GM13977 (cell line): ENCODE data around the gene SMC1B.

ENCODE experiments used
- DNase-seq: peaks from one replicate; pipeline ENCODE4 v3.0.0; 2012; ENCODE audit warnings: low spot score
- in situ Hi-C: fragments of 300-500 bp; cut with MboI; formaldehyde crosslinking; loops from one replicate; pipeline ENCODE4 v1.12.0; 2022; ENCODE audit warnings: low sequenced_read_pairs, low pct_unique_long_range_greater_than_20kb, mixed read lengths, inconsistent platforms; ENCODE audit not compliant: unreplicated experiment
- TF ChIP-seq, protein P1 (sequence below): IDR thresholded peaks from 2 replicates; pipeline ENCODE4 v1.5.1; 2012; ENCODE audit warnings: mild to moderate bottlenecking, control low read depth; ENCODE audit not compliant: insufficient read depth; ENCODE audit errors: extremely low read depth, missing control alignments

SMC1B gene

DNA sequence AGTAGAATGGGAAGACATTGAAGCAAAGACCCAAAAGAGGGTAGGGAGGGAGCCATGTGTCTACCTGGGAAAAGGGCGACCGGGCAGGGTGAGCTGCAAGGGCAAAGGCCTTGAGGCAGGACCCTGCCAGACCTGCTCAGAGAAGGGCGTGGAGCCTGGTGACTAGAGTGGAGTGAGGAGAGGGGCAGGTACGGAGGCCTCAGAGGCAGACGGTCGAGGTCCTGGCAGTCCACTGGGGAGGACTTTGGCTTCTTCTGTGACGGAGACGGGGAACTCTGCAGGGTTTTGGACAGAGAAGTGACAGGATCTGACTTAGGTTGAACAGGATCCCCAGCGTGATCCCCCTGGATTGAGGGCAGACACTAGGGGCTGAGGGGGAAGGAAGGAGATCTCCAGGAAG, 13.0 kb upstream of the SMC1B start:
- in situ Hi-C loops: no loop called here
- DNase-seq: no peak
- TF ChIP-seq, protein P1, sequence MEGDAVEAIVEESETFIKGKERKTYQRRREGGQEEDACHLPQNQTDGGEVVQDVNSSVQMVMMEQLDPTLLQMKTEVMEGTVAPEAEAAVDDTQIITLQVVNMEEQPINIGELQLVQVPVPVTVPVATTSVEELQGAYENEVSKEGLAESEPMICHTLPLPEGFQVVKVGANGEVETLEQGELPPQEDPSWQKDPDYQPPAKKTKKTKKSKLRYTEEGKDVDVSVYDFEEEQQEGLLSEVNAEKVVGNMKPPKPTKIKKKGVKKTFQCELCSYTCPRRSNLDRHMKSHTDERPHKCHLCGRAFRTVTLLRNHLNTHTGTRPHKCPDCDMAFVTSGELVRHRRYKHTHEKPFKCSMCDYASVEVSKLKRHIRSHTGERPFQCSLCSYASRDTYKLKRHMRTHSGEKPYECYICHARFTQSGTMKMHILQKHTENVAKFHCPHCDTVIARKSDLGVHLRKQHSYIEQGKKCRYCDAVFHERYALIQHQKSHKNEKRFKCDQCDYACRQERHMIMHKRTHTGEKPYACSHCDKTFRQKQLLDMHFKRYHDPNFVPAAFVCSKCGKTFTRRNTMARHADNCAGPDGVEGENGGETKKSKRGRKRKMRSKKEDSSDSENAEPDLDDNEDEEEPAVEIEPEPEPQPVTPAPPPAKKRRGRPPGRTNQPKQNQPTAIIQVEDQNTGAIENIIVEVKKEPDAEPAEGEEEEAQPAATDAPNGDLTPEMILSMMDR: no peak

DNA sequence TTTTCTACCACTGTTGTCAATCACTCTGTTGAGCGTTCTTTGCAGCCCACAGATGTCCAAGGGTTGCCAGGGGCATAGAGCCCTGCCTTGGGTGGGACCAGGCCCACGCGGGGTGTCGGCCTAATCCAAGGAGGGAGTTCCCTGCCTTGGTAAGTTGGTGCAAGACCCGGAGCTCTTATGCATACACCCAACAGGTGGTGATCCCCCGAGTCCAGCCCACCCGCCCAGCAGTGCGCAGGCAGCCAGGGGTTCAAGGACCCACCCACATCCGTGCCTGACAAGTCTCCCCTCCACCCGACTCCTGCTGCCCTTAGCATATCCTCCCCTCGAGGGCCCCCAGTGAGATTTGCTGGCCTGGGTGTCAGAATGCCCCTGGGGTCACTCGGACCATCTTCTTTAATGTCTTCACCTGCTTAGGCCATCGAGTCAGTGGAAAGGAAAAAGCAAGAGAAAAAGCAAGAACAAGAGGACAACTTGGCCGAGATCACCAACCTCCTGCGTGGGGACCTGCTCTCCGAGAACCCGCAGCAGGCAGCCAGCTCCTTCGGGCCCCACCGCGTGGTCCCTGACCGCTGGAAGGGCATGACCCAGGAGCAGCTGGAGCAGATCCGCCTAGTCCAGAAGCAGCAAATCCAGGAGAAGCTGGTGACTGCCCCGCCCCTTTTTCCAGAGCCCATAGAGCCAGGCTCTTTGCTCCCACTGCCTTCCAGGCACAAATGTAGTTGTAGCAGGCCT, 12.3 kb upstream of the SMC1B start:
- in situ Hi-C loops: no loop called here
- TF ChIP-seq, protein P1: no peak
- no peak for DNase-seq

DNA sequence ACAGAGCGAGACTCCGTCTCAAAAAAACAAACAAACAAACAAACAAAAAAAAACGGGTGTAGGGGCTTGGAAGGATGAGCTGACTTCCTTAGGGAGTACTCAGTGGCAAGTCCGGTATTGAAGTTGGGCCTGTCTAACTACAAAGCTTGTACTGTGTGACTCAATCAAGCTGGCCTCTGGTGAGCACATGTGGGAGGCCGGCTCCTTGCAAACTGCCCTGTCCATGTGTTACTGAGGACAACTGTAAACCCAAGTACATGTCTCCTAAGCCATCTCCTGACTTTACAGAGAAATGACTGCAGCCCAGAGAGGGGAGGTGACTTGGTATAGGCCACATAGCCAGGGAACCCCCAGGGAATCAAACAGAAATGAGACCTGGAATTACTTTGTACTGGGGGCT, 11.7 kb upstream of the SMC1B start:
- in situ Hi-C loops: no loop called here
- TF ChIP-seq, protein P1: no peak
- DNase-seq: no peak

GRCh38 chr22:45424241-45424731, 10.9 kb upstream of the SMC1B start:
- TF ChIP-seq, protein P1: no peak
- in situ Hi-C loops: no loop called here
- DNase-seq: no peak

GRCh38 chr22:45423524-45423923, 10.1 kb upstream of the SMC1B start:
- in situ Hi-C loops: no loop called here
- TF ChIP-seq, protein P1: no peak
- DNase-seq: no peak

GRCh38 chr22:45422237-45422983, 9.0 kb upstream of the SMC1B start:
- no peak for DNase-seq
- in situ Hi-C loops: no loop called here
- TF ChIP-seq, protein P1: no peak
